GM12865 (cell line): Measurements from ENCODE around the gene CHML.

Experiments
- DNase-seq: peaks from one replicate; pipeline ENCODE4 v3.0.0; 2010; ENCODE audit warnings: low read depth
- H3K4me3 ChIP-seq: 2 replicates; pipeline ENCODE4 v1.5.1; 2011; ENCODE audit warnings: mild to moderate bottlenecking, low read depth, low read length, control low read depth
- TF ChIP-seq, protein P1 (sequence below): IDR thresholded peaks from 2 replicates; pipeline ENCODE4 v1.5.1; 2011; ENCODE audit warnings: low read length, control low read depth, low read depth, inconsistent platforms; ENCODE audit not compliant: insufficient read depth; ENCODE audit errors: missing control alignments

The CHML gene

DNA sequence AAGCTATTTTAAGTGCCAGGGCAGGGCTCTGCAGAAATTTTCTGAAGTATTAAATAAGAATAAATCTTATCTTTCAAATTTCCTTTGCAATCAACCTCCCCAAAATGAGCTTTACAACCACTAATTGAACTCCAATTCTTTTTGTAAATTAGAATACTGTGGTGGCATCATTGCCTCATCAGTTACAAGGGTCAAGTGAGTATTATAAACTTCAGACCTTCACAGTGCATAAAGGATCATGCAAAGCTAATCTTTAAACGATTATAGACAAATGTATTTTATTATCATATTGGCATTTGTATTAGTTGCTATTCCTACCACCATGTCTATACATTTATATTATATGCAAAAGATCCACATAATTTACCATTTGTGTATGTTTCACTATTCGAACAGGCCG, 7.2 kb downstream of the CHML start:
- no peak for DNase-seq
- TF ChIP-seq, protein P1, sequence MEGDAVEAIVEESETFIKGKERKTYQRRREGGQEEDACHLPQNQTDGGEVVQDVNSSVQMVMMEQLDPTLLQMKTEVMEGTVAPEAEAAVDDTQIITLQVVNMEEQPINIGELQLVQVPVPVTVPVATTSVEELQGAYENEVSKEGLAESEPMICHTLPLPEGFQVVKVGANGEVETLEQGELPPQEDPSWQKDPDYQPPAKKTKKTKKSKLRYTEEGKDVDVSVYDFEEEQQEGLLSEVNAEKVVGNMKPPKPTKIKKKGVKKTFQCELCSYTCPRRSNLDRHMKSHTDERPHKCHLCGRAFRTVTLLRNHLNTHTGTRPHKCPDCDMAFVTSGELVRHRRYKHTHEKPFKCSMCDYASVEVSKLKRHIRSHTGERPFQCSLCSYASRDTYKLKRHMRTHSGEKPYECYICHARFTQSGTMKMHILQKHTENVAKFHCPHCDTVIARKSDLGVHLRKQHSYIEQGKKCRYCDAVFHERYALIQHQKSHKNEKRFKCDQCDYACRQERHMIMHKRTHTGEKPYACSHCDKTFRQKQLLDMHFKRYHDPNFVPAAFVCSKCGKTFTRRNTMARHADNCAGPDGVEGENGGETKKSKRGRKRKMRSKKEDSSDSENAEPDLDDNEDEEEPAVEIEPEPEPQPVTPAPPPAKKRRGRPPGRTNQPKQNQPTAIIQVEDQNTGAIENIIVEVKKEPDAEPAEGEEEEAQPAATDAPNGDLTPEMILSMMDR = no peak
- H3K4me3 ChIP-seq = no peak overlapping the region

DNA sequence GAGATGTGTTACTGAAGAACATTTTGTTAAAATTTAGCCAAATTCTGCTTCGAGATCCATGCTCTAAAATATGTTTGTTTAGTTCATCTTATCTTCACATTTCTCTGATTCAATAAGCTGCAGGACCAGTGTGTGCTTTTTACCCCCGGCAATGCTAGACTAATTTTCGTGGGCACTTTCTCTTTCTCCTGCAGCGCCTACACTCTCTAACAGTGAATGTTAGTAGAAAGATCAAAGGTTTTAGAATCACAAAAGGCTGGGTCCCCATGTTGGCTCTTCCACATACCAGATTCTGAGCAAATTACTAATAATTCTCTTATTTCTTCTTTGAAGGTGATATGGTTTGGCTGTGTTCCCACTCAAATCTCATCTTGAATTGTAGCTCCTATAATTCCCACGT, 8.5 kb downstream of the CHML start:
- TF ChIP-seq, protein P1 = no peak
- no peak overlapping the region for H3K4me3 ChIP-seq
- no peak for DNase-seq

DNA sequence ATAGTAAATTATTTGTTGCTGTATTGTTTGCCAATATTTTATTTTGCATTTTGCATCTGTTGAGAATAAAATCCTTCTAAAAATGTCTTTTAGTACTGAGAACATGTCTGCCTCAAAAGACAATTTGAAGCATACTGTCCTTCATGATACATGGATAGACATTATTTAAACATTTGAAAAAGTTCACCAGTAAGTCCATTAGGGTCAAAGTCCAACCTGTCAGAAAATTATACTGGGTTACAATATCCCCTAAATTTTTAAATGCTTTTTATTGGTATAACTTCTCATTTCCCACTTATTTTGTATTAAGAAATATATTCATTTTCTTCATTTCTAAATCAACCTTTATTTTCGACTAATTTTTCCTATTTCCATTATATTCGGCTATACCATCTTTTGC, 9.3 kb downstream of the CHML start:
- no peak overlapping the region for H3K4me3 ChIP-seq
- no peak for DNase-seq
- TF ChIP-seq, protein P1 = no peak

DNA sequence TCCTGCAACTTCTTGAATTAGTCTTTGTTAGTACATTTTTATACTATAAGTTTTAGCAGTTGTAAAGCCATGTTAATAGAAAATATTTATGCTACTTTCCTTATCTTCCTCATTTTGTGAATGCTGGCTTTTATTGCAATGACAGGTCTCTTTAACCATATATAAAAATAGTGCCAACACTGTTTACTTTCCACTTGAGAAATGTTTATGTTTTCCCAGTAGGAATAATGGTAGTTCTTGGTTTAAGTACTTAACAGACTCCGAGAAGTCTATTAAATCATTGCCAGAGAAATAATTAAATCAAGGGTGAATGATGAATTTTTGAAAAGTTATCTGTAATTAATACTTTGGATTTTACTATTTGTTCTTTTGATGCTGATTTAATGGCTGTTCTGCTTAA, 9.7 kb downstream of the CHML start:
- no peak overlapping the region for H3K4me3 ChIP-seq
- DNase-seq = no peak
- TF ChIP-seq, protein P1 = no peak

DNA sequence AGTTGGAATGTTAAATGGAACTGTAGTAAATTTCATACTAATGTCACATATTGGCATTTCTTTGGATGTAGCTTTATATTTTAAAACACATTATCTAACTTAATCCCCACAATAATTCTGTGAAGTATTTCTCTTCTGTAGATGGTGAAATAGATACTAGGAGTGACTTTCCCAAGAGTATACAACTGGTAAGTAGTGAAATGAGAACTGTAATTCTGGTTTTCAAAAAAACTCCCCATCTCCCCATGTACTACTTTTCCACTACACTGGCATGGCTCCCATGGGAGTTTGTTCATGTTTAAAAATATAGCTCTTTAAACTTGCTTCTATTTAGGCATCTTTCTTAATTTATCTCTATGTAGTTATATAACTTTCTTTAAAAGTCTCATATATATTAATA, 10.2 kb downstream of the CHML start:
- no peak for DNase-seq
- H3K4me3 ChIP-seq = no peak overlapping the region
- TF ChIP-seq, protein P1 = no peak

DNA sequence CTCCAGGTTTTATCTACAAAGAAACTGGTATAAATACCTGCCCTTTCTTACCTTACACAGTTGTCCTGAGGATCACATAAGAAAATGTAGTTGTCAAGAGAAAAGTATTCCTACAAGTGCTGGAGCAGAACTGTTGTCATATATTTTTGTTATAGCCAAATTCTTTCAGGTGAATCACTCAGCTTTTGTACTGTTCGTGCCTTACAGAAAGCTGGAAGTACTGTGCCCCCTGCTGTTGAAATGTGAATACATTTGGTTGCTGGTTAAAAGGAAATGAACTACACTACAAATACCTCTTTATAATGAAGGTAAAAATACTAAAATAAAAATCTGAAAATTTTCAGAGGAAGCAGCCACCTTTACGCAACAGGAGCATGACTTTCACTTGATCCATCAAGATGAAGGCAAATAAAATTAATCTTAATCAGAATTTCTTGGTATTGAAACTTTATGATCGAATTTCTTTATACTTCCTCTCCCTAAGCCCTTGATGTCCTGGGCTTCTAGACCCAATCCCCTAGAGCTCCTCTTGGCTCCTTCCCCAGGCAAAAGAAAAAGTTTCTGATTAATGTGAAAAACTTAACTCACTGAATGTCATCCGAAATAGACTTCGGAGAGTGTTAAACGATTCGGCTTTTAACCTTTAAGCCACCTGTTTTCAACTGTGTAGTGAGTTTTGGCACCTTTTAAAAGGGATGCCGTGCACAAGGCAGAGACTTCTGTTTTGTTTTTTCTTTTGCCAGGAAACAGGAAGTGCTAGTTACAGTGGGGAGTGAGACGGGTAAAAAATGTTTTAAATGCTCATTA, 12.5 kb downstream of the CHML start:
- no peak overlapping the region for H3K4me3 ChIP-seq
- DNase-seq = peak; percentile 76
- TF ChIP-seq, protein P1 = peak; percentile 51

DNA sequence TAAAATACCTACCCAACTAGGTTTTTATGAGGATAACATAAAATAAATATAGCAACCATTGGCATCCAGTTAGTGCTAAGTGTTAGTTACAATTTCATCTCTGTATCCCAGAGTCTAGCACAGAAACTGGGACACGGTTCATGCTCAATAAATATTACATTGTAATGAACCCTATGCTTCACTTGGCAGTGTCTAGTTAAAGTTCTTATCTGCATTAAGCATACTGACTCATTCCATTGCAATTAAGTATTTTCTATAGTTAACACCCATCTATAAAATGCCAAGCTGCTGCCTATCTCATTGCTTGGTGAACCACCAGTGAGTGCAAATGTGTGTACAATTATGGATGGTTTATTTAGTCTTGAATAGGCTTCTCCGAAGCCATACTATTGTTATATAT, 15.2 kb downstream of the CHML start:
- TF ChIP-seq, protein P1 = no peak
- no peak for DNase-seq
- no peak overlapping the region for H3K4me3 ChIP-seq
